GM21529 (cell line): ENCODE data around the gene CREB3.

ENCODE experiments used
- ATAC-seq: cut with Tn5 transposase; IDR thresholded peaks from one replicate; pipeline ENCODE4 v1.9.1; 2021; ENCODE audit not compliant: unreplicated experiment

Gene CREB3

GRCh38 chr9:35732185-35732799 is at the start of gene CREB3, which contains the start of gene TLN1:
CREB3 (plus strand) TSS chr9:35732666; CDS start chr9:35732773, 107 bp downstream.
TLN1 (minus strand) TSS chr9:35732195; CDS start chr9:35725694, 6,501 bp downstream.
- peak; percentile 74 for ATAC-seq

- no peak for ATAC-seq
These were observed 49.1 kb upstream of the CREB3 start for GRCh38 chr9:35683323-35683722.

- no peak for ATAC-seq
These were observed 47.5 kb upstream of the CREB3 start for GRCh38 chr9:35684921-35685320.

- ATAC-seq: no peak
These were observed 47.0 kb upstream of the CREB3 start for GRCh38 chr9:35685506-35685905.

- no peak for ATAC-seq
These were observed 46.0 kb upstream of the CREB3 start for GRCh38 chr9:35686222-35687203.

- no peak for ATAC-seq
These were observed 45.2 kb upstream of the CREB3 start for GRCh38 chr9:35687306-35687705.

- no peak for ATAC-seq
These were observed 44.4 kb upstream of the CREB3 start for GRCh38 chr9:35687972-35688557.

GRCh38 chr9:35688558-35689541 is 43.6 kb upstream of the CREB3 start:
- no peak for ATAC-seq

- ATAC-seq: no peak
These were observed 42.7 kb upstream of the CREB3 start, which contains the start of gene TPM2 for GRCh38 chr9:35689542-35690293. TPM2 (minus strand) TSS chr9:35689925; CDS start chr9:35689817, 108 bp downstream.

GRCh38 chr9:35690294-35690613 is 42.2 kb upstream of the CREB3 start:
- no peak for ATAC-seq

- ATAC-seq: no peak
These were observed 41.7 kb upstream of the CREB3 start for GRCh38 chr9:35690614-35691333.

GRCh38 chr9:35691334-35691650 is 41.2 kb upstream of the CREB3 start:
- no peak for ATAC-seq

GRCh38 chr9:35691757-35692301 is 40.6 kb upstream of the CREB3 start:
- ATAC-seq: no peak

- no peak for ATAC-seq
These were observed 36.5 kb upstream of the CREB3 start for GRCh38 chr9:35695943-35696401.

- peak; percentile 88 for ATAC-seq
These were observed 35.8 kb upstream of the CREB3 start for GRCh38 chr9:35696520-35697215.

GRCh38 chr9:35697486-35697885 is 35.0 kb upstream of the CREB3 start:
- ATAC-seq: no peak

GRCh38 chr9:35698231-35698630 is 34.2 kb upstream of the CREB3 start:
- no peak for ATAC-seq

- ATAC-seq: no peak
These were observed 32.4 kb upstream of the CREB3 start for GRCh38 chr9:35700031-35700430.
